HEK293 (cell line): ENCODE data around the gene OST4.

Source experiments
- ATF2 ChIP-seq: fragments of 450-650 bp; formaldehyde crosslinking; IDR thresholded peaks from 2 replicates; pipeline ENCODE4 v1.5.1; 2016; ENCODE audit warnings: missing biosample characterization, missing genetic modification characterization, low read depth
- CTCF ChIP-seq: fragments of 450-650 bp; formaldehyde crosslinking; IDR thresholded peaks from 2 replicates; pipeline ENCODE4 v1.5.1; 2016; ENCODE audit warnings: missing biosample characterization, missing genetic modification characterization
- SALL2 ChIP-seq: fragments of 450-650 bp; formaldehyde crosslinking; IDR thresholded peaks from 2 replicates; pipeline ENCODE4 v1.5.0; 2017; ENCODE audit warnings: missing biosample characterization, mild to moderate bottlenecking, missing genetic modification characterization, borderline replicate concordance
- WT1 ChIP-seq: fragments of 450-650 bp; formaldehyde crosslinking; IDR thresholded peaks from 2 replicates; pipeline ENCODE4 v1.5.1; 2016; ENCODE audit warnings: missing biosample characterization, missing genetic modification characterization
- ZEB2 ChIP-seq: fragments of 450-650 bp; formaldehyde crosslinking; IDR thresholded peaks from 2 replicates; pipeline ENCODE4 v1.5.1; 2016; ENCODE audit warnings: missing biosample characterization, missing genetic modification characterization
- ZNF112 ChIP-seq: fragments of 450-650 bp; formaldehyde crosslinking; IDR thresholded peaks from 2 replicates; pipeline ENCODE4 v1.5.0; 2017; ENCODE audit warnings: missing biosample characterization, missing genetic modification characterization
- ZNF121 ChIP-seq: fragments of 450-650 bp; formaldehyde crosslinking; IDR thresholded peaks from 2 replicates; pipeline ENCODE4 v1.5.1; 2016; ENCODE audit warnings: missing biosample characterization, missing genetic modification characterization
- ZNF324 ChIP-seq: fragments of 450-650 bp; formaldehyde crosslinking; IDR thresholded peaks from 2 replicates; pipeline ENCODE4 v1.5.1; 2016; ENCODE audit warnings: missing biosample characterization, missing genetic modification characterization
- ZSCAN23 ChIP-seq: fragments of 450-650 bp; formaldehyde crosslinking; IDR thresholded peaks from 2 replicates; pipeline ENCODE4 v1.5.1; 2016; ENCODE audit warnings: missing biosample characterization, missing genetic modification characterization

- no peak for TF ChIP-seq ZEB2
- no peak for TF ChIP-seq SALL2 (tag by site-specific recombination)
- TF ChIP-seq CTCF (tag by site-specific recombination) = no peak
- no peak for TF ChIP-seq ZSCAN23
- TF ChIP-seq ATF2 (tag by site-specific recombination) = no peak
- TF ChIP-seq ZNF112 (tag by site-specific recombination) = no peak
- TF ChIP-seq ZNF121 = no peak
- no peak for TF ChIP-seq ZNF324 (tag by site-specific recombination)
- no peak for TF ChIP-seq WT1
Measured at GRCh38 chr2:27065128-27065527, 6.3 kb downstream of the OST4 start.
